Cardiac fibroblast (primary cell): Measurements from ENCODE around the gene PRSS38.

ENCODE experiments used
- DNase-seq, 2 donors: peaks; one replicate each; pipeline versions ENCODE4 v3.0.0 to v3.0.0-alpha.2; 2010; ENCODE audit warnings: low read depth in 2 of 2
- H3K4me3 ChIP-seq, 2 donors: replicated peaks in 1 of 2; 1 replicate in 1 of 2; 2 replicates in 1 of 2; pipeline ENCODE4 v1.5.1; 2011; ENCODE audit warnings: low read depth in 2 of 2, low read length in 2 of 2, mild to moderate bottlenecking in 2 of 2, moderate library complexity in 1 of 2
- CTCF ChIP-seq: IDR thresholded peaks from one replicate; pipeline ENCODE4 v1.5.1; 2011; ENCODE audit warnings: low read depth, mild to moderate bottlenecking, low read length, inconsistent platforms

The PRSS38 gene

GRCh38 chr1:227793079-227793947 is 22.2 kb upstream of the PRSS38 start:
- no peak overlapping the region for H3K4me3 ChIP-seq
- TF ChIP-seq CTCF: no peak
- DNase-seq: no peak

- no peak for TF ChIP-seq CTCF
- no peak overlapping the region for H3K4me3 ChIP-seq
- DNase-seq: peak; percentile 42 to 90
Measured at GRCh38 chr1:227793948-227794816, 21.3 kb upstream of the PRSS38 start.

GRCh38 chr1:227794817-227795192 is 20.7 kb upstream of the PRSS38 start:
- no peak overlapping the region for H3K4me3 ChIP-seq
- DNase-seq: no peak
- no peak for TF ChIP-seq CTCF

GRCh38 chr1:227795732-227796131 is 19.7 kb upstream of the PRSS38 start:
- H3K4me3 ChIP-seq: no peak overlapping the region
- no peak for TF ChIP-seq CTCF
- DNase-seq: no peak

GRCh38 chr1:227796359-227796915 is 19.0 kb upstream of the PRSS38 start:
- no peak for DNase-seq
- no peak for TF ChIP-seq CTCF
- no peak overlapping the region for H3K4me3 ChIP-seq

GRCh38 chr1:227797144-227797543 is 18.3 kb upstream of the PRSS38 start:
- TF ChIP-seq CTCF: no peak
- DNase-seq: no peak
- no peak overlapping the region for H3K4me3 ChIP-seq
